ENCODE results near the gene MBOAT2. TPM values are rescaled to one million over a fixed set of nuclear protein-coding genes. Genes with fewer than 3 reads are reported as not detected.

Gene MBOAT2
- total RNA-seq, 4 donors from 2014 or later, result 12.5 to 33.0 (median 20.7) TPM

DNA sequence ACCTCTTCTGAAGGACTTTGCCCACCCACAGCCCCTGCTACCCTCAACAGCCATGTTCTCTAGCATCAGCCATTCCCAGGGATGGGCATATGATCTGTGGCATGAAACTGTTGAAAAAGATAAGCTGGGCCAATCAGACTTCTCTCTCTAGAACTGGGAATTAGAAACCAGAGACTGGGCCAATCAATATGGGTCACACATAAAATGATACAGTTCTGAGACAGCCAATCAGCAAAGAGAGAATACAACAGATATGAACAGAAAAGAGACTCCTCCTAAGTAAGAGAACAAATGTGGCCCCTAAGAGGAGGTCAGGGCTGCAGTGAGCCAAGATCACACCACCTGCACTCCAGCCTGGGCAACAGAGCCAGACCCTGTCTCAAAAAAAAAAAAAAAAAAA is 168.2 kb downstream of the MBOAT2 start:
- no peak overlapping the region for H3K27ac ChIP-seq
- DNase-seq, result no peak
- H3K27me3 ChIP-seq, result no peaks in the 10 kb centered on the region
- no peaks in the 10 kb centered on the region for H3K9me3 ChIP-seq
- H3K4me3 ChIP-seq, result no peak overlapping the region
- TF ChIP-seq, protein P1, sequence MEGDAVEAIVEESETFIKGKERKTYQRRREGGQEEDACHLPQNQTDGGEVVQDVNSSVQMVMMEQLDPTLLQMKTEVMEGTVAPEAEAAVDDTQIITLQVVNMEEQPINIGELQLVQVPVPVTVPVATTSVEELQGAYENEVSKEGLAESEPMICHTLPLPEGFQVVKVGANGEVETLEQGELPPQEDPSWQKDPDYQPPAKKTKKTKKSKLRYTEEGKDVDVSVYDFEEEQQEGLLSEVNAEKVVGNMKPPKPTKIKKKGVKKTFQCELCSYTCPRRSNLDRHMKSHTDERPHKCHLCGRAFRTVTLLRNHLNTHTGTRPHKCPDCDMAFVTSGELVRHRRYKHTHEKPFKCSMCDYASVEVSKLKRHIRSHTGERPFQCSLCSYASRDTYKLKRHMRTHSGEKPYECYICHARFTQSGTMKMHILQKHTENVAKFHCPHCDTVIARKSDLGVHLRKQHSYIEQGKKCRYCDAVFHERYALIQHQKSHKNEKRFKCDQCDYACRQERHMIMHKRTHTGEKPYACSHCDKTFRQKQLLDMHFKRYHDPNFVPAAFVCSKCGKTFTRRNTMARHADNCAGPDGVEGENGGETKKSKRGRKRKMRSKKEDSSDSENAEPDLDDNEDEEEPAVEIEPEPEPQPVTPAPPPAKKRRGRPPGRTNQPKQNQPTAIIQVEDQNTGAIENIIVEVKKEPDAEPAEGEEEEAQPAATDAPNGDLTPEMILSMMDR (IDR thresholded peaks at IDR 0.05), result no peak
- TF ChIP-seq POLR2A (IDR thresholded peaks at IDR 0.05), result no peak
- H3K36me3 ChIP-seq, result no peaks in the 10 kb centered on the region
- H3K4me1 ChIP-seq, result peaks cover 0 to 31% (median 0%) of the 10 kb centered on the region in 4 donors

DNA sequence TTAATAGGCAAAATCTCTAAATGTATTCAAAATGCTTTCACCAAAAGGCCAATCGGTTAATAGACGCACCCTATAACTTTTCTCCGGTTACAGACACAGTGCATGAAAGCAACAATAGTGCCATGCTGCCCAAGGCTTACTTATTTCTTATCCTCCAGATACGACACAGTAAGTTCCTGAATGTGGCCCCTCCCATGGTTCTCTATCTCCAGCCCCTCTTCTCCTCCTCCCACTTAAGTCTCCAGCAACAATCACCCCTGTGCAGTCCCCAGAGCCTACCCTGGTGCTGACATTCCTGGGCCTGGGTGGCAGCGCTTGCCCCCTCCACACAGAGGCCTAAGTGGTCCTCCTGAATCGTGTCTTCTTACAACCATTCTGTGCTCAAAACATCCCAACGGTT is 169.6 kb downstream of the MBOAT2 start:
- Histone ChIP-seq H3K36me3 (no peaks in the 10 kb centered on the region), H3K4me3 (no peak overlapping the region), H3K9me3 (no peaks in the 10 kb centered on the region), H3K27me3 (no peaks in the 10 kb centered on the region), H3K27ac (no peak overlapping the region), H3K4me1 (peaks cover 0 to 31% (median 0%) of the 10 kb centered on the region in 4 donors)
- DNase-seq, result no peak
- TF ChIP-seq, protein P1 (IDR thresholded peaks at IDR 0.05), result no peak
- TF ChIP-seq POLR2A (IDR thresholded peaks at IDR 0.05), result no peak

DNA sequence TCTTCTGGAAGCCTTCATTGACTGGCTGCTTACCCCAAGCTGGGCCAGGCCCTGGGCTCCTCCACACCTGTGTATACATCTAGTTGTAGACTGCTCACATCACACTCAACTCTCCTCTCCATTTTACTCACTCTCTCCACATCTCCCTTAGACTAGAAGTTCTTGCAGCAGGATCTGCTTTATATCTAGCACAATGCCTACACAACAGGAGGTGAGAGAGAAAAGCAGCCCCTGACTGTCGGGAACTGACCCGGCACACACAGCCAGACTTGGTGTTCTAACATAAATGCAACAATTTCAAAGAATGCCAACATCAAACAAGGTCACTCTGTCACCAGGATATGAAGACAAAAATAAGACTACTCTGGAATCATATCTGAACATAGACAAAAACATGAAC is 172.0 kb downstream of the MBOAT2 start:
- H3K36me3 ChIP-seq, result no peaks in the 10 kb centered on the region
- no peaks in the 10 kb centered on the region for H3K9me3 ChIP-seq
- H3K4me3 ChIP-seq, result no peak overlapping the region
- H3K4me1 ChIP-seq, result peaks cover 0 to 27% (median 0%) of the 10 kb centered on the region in 4 donors
- no peak overlapping the region for H3K27ac ChIP-seq
- TF ChIP-seq POLR2A (IDR thresholded peaks at IDR 0.05), result no peak
- TF ChIP-seq, protein P1 (IDR thresholded peaks at IDR 0.05), result no peak
- H3K27me3 ChIP-seq, result no peaks in the 10 kb centered on the region
- DNase-seq, result no peak

DNA sequence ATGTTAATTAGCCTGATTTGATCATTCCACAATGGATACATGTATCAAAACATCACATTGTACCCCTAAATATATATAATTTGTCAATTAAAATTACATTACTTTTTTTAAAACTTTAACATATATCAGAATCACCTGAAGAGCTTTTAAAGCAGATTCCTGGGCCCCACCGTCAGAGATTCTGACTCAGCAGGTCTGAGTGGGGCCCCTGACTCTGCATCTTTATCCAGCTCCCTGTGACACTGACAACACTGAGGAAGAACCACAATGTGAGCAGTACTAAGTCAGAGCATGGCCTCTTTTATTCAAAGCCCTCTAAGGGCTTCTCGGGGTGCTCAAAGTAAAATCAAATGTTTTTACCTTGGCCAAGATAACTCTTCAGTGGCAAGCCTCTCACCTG is 175.8 kb downstream of the MBOAT2 start:
- H3K4me1 ChIP-seq, result no peaks in the 10 kb centered on the region
- TF ChIP-seq, protein P1 (IDR thresholded peaks at IDR 0.05), result no peak
- no peak for TF ChIP-seq POLR2A (IDR thresholded peaks at IDR 0.05)

DNA sequence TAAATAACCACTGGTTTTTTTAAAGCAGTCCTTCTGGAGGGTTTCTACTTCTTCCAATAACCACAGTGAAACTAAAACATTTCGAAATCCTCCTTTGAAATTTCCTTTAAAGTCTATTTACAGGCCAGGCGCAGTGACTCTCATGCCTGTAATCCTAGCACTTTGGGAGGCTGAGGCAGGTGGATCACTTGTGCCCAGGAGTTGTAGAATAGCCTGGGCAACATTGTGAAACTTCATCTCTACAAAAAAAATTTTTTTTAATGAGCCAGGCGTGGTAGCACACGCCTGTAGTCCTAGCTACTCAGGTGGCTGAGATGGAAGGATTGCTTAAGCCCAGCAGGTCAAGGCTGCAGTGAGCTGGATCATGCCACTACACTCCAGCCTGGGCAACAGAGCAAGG is 181.3 kb downstream of the MBOAT2 start:
- Histone ChIP-seq H3K9me3 (no peaks in the 10 kb centered on the region), H3K4me3 (no peak overlapping the region), H3K27ac (peak overlapping the region in 1 of 4 donors; percentile 30), H3K4me1 (peaks cover 0 to 4% (median 0%) of the 10 kb centered on the region in 4 donors), H3K36me3 (peaks cover 0 to 26% (median 0%) of the 10 kb centered on the region in 3 donors), H3K27me3 (no peaks in the 10 kb centered on the region)
- no peak for DNase-seq
- TF ChIP-seq POLR2A (IDR thresholded peaks at IDR 0.05), result no peak
- TF ChIP-seq, protein P1 (IDR thresholded peaks at IDR 0.05), result no peak

More for the DNA sequence above, 175.8 kb downstream of the MBOAT2 start:
- Histone ChIP-seq H3K36me3 (peaks cover 0 to 22% (median 0%) of the 10 kb centered on the region in 3 donors), H3K9me3 (no peaks in the 10 kb centered on the region), H3K27ac (no peak overlapping the region), H3K4me3 (no peak overlapping the region), H3K27me3 (no peaks in the 10 kb centered on the region)
- no peak for DNase-seq
